Measurements from ENCODE around the gene MAPK9. TPM values are rescaled to one million over a fixed set of nuclear protein-coding genes. Genes with fewer than 3 reads are reported as not detected.

MAPK9 gene
- total RNA-seq, 1 experiment from 2014 or later: 44.1 TPM

GRCh38 chr5:180207593-180207992, 84.3 kb downstream of the MAPK9 start:
- no TSS peak for BruUV-seq (replicated peaks)
- CTCF ChIA-PET: interaction anchor here (1.0 kb wide), 1 partner anchor 25 kb away, joined by 3 read pairs; no protein-coding TSS in a partner anchor
- Histone ChIP-seq H3K27me3 (ENCODE audit: control insufficient read depth, insufficient read depth, low read length) (no peaks in the 10 kb centered on the region), H3K9me3 (ENCODE audit: control insufficient read depth, insufficient read depth, low read depth, low read length) (no peaks in the 10 kb centered on the region), H3K4me3 (ENCODE audit: low read depth in 2 of 2, low read length in 2 of 2) (no peak overlapping the region), H3K27ac (ENCODE audit: low read length) (no peak overlapping the region), H3K36me3 (ENCODE audit: control insufficient read depth, insufficient read depth, low read length) (no peaks in the 10 kb centered on the region), H3K4me1 (ENCODE audit: control insufficient read depth, insufficient read depth, low read length) (peaks cover 6% of the 10 kb centered on the region; the same call in 1 of the 2 replicates)
- DNase-seq (ENCODE audit: low read depth, low spot score): no peak
- in situ Hi-C loops (cut with HindIII; ENCODE audit: low pct_unique_long_range_greater_than_20kb, low sequenced_read_pairs) (no loop called here), intact Hi-C loops (cut with micrococcal nuclease; ENCODE audit: unreplicated experiment) (loop anchor here (5.0 to 10.0 kb wide), 2 partner anchors 80 to 117 kb away; no protein-coding TSS in a partner anchor)
- POLR2A ChIA-PET: no interaction called here
- no peak for TF ChIP-seq POLR2AphosphoS5 (IDR thresholded peaks at IDR 0.05; ENCODE audit: low read depth, low read length)
- TF ChIP-seq CTCF (IDR thresholded peaks at IDR 0.05): no peak
- no peak for TF ChIP-seq SIN3A (IDR thresholded peaks at IDR 0.05; ENCODE audit: borderline replicate concordance, insufficient read depth, low read depth, low read length)
- TF ChIP-seq REST (IDR thresholded peaks at IDR 0.05; ENCODE audit: insufficient read depth in 1 of 2, low read depth in 2 of 2, low read length in 1 of 2): no peak
- no peak for TF ChIP-seq TCF7L2 (IDR thresholded peaks at IDR 0.05; ENCODE audit: low read depth, low read length)
- ATAC-seq: no peak

- Histone ChIP-seq H3K9me3 (ENCODE audit: control insufficient read depth, insufficient read depth, low read depth, low read length) (no peaks in the 10 kb centered on the region), H3K4me3 (ENCODE audit: low read depth in 2 of 2, low read length in 2 of 2) (no peak overlapping the region), H3K27me3 (ENCODE audit: control insufficient read depth, insufficient read depth, low read length) (no peaks in the 10 kb centered on the region), H3K36me3 (ENCODE audit: control insufficient read depth, insufficient read depth, low read length) (no peaks in the 10 kb centered on the region), H3K27ac (ENCODE audit: low read length) (no peak overlapping the region), H3K4me1 (ENCODE audit: control insufficient read depth, insufficient read depth, low read length) (peaks cover 6% of the 10 kb centered on the region; the same call in 1 of the 2 replicates)
- no peak for DNase-seq (ENCODE audit: low read depth, low spot score)
- POLR2A ChIA-PET: no interaction called here
- no peak for ATAC-seq
- in situ Hi-C loops (cut with HindIII; ENCODE audit: low pct_unique_long_range_greater_than_20kb, low sequenced_read_pairs): no loop called here
- CTCF ChIA-PET: no interaction called here
- TF ChIP-seq REST (IDR thresholded peaks at IDR 0.05; ENCODE audit: insufficient read depth in 1 of 2, low read depth in 2 of 2, low read length in 1 of 2): no peak
- no peak for TF ChIP-seq POLR2AphosphoS5 (IDR thresholded peaks at IDR 0.05; ENCODE audit: low read depth, low read length)
- no peak for TF ChIP-seq TCF7L2 (IDR thresholded peaks at IDR 0.05; ENCODE audit: low read depth, low read length)
- BruUV-seq (replicated peaks): no TSS peak
- intact Hi-C loops (cut with micrococcal nuclease; ENCODE audit: unreplicated experiment): loop anchor here (5.0 to 10.0 kb wide), 2 partner anchors 80 to 118 kb away; no protein-coding TSS in a partner anchor
Measured at GRCh38 chr5:180206993-180207392, 84.9 kb downstream of the MAPK9 start.

Measured in Panc1 (cell line).